ENCODE results near the gene PLB1.

The PLB1 gene

DNA sequence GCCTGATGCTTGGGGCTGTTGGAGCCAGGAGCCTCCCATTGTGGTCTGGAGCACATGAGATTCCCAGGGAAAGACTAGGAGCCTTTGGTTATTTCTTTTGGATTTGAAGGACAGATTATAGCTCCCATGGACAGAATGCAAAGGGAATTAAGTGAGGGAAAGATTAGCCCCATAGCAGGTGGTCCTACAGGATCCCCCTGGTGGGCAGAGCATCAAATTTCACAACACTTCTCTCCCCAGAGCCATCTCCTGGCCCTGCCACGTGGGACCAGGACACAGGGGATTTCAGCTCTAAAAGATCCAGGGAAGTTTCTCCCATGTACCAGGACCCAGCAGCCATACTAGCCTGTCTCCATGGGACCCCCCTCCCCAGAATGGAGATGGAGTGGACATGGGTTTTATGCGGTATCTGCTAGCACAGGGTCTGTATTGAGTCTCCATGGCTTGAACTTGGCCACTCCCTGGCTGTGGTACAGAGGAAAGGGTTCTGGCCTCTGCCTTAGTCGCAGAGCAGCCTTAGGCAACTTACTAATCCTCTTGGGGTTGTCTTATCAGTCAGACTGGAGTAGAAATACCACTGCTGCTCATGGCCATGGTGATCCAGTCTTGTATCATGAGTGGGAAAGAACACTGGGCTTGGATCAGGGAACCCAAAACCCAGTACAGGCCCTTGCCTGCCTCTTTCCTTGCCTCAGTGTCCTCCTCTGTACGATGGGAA is 6.8 kb upstream of the PLB1 start:
- TF ChIP-seq, protein P1, sequence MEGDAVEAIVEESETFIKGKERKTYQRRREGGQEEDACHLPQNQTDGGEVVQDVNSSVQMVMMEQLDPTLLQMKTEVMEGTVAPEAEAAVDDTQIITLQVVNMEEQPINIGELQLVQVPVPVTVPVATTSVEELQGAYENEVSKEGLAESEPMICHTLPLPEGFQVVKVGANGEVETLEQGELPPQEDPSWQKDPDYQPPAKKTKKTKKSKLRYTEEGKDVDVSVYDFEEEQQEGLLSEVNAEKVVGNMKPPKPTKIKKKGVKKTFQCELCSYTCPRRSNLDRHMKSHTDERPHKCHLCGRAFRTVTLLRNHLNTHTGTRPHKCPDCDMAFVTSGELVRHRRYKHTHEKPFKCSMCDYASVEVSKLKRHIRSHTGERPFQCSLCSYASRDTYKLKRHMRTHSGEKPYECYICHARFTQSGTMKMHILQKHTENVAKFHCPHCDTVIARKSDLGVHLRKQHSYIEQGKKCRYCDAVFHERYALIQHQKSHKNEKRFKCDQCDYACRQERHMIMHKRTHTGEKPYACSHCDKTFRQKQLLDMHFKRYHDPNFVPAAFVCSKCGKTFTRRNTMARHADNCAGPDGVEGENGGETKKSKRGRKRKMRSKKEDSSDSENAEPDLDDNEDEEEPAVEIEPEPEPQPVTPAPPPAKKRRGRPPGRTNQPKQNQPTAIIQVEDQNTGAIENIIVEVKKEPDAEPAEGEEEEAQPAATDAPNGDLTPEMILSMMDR (conservative IDR thresholded peaks at IDR 0.05; ENCODE audit: low read length), result no peak
- no peak overlapping the region for H3K4me3 ChIP-seq (ENCODE audit: low read length)
- DNase-seq (ENCODE audit: low read depth), result no peak

DNA sequence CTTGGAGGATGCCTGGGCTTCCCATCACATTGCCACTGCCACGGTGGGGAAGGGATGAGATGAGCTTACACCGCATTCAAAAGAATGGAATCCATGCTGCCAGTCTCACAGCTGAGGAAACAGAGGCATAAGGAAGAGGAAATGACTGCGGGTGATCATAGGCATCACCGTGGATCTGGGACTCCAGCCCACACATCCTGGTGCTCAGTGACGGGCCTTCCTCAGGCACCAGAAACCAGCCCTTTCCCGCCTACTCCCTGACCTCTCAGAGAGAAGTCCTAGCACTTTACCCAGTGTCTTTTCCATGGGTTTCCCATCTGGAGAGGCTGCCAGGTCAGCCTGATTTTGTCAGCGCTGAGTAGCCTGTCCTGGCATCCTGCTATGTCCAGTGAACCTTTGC is 5.3 kb upstream of the PLB1 start:
- TF ChIP-seq, protein P1 (conservative IDR thresholded peaks at IDR 0.05; ENCODE audit: low read length), result no peak
- no peak overlapping the region for H3K4me3 ChIP-seq (ENCODE audit: low read length)
- no peak for DNase-seq (ENCODE audit: low read depth)

DNA sequence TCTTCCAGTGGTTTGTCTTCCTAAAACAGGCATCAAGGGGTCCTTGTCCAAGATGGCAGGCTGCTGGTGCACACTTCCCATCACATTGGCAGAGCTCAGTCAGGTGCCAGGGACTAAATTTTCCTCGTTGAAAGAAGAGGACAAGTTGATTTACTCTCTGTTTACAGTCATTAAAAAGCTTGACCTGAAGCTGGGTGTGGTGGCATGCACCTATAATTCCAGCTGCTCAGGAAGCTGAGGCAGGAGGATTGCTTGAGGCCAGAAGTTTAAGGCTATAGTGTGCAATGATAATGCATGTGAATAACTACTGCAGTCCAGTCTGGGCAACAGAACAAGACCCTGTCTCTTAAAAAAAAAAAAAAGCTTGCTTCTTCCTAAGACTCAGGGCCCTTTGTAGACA is 3.6 kb upstream of the PLB1 start:
- no peak overlapping the region for H3K4me3 ChIP-seq (ENCODE audit: low read length)
- TF ChIP-seq, protein P1 (conservative IDR thresholded peaks at IDR 0.05; ENCODE audit: low read length), result no peak
- DNase-seq (ENCODE audit: low read depth), result no peak

DNA sequence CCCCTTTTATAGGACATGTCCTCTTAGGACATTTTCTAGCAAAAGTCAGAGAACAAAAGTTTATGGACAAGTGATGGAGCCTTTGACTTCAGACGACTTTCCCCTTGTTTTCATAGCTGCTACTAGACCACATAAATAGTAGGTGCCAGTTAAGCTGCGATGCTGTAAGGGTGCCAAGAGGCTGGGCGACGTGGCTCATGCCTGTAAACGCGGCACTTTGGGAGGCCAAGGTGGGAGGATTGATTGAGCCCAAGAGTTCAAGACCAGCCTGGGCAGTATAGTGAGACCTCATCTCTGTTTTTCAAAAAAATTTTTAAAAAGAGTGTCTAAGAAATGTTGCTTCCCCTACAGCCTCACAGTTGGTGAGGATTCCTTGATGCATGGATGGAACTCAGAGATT is 2.2 kb upstream of the PLB1 start:
- no peak for DNase-seq (ENCODE audit: low read depth)
- TF ChIP-seq, protein P1 (conservative IDR thresholded peaks at IDR 0.05; ENCODE audit: low read length), result no peak

DNA sequence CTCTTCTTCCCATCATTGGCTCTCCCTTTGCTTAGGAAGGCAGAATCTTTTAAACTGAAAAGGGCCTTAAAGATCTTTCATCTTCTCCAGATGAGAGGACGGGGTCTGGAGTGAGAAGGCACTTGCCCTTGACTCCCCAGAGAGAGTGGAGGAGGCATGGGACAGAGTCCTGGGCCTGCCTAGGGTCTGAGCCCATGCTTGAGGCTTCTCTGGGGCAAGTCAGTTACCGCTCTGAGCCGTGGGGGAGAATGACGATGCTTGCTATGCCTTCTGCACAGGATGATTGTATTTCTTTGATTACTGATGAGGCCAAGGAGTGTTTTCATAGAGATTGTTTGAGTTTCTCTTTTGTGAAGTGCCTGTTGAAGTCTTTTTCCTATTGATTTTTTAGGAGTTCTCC is 921 bp downstream of the PLB1 start:
- DNase-seq (ENCODE audit: low read depth), result no peak
- no peak overlapping the region for H3K4me3 ChIP-seq (ENCODE audit: low read length)
- TF ChIP-seq, protein P1 (conservative IDR thresholded peaks at IDR 0.05; ENCODE audit: low read length), result no peak

More for the DNA sequence above, 2.2 kb upstream of the PLB1 start:
- no peak overlapping the region for H3K4me3 ChIP-seq (ENCODE audit: low read length)

DNA sequence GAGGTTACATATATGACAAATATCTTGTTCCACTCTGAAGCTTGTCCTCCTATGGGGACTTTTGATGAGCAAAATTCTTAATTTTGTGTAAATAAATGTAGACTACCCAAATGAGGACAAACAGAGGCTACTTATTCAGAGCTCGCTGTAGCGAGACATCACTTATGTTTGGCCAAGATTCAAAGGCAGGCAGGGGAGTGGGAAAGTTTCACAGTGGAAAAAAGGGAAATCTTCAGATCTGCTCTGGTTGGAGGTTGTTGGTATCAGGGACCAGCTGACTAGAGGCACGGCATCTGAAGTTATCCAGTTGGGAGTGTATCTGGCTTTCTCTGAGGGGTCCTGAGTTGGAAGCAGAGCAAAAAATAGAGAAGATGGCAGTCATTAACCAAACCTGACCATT is 1.3 kb downstream of the PLB1 start:
- H3K4me3 ChIP-seq (ENCODE audit: low read length), result no peak overlapping the region
- DNase-seq (ENCODE audit: low read depth), result no peak
- TF ChIP-seq, protein P1 (conservative IDR thresholded peaks at IDR 0.05; ENCODE audit: low read length), result no peak

DNA sequence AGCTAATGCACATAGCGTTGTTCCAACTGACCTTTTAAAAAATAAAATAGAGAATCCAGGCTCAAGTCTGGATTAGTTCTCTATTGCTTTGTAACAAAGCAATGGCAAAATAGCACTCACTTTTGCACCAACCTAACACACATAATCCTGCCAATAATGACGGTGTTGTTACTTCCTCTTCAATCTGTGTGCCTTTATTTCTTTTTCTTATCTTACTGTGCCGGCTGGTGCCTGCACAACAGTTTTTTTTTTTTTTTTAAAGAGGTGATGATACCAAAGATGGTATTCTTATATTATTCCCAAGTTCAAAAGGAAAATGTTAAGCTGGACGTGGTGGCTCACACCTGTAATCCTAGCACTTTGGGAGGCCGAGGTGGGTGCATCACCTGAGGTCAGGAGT is 3.4 kb downstream of the PLB1 start:
- TF ChIP-seq, protein P1 (conservative IDR thresholded peaks at IDR 0.05; ENCODE audit: low read length), result no peak
- H3K4me3 ChIP-seq (ENCODE audit: low read length), result no peak overlapping the region
- no peak for DNase-seq (ENCODE audit: low read depth)

Data from AG10803 (cell line).